Measurements from ENCODE around the gene PXK. TPM values are rescaled to one million over a fixed set of nuclear protein-coding genes. Genes with fewer than 3 reads are reported as not detected.
"Not testable (repeated sequence)": the region's sequence is repeated elsewhere in the genome, so short reads cannot be mapped to it uniquely, and the experiment has no call there.

PXK gene
- polyA plus RNA-seq, 1 donor (not counting 4 experiments of a cell fraction or from before 2014, with no cell fraction given): 12.2 TPM

GRCh38 chr3:58337190-58337589 lies 4.5 kb downstream of the PXK start:
- dilution Hi-C loops (cut with MboI; ENCODE audit: extremely low pct_ligation_motif_present, low sequenced_read_pairs): no loop called here

GRCh38 chr3:58339146-58339545 lies 6.5 kb downstream of the PXK start:
- not testable (repeated sequence) for H3K79me2 ChIP-seq (ENCODE audit: control insufficient read depth, insufficient read depth, low read length)

More at GRCh38 chr3:58337190-58337589, 4.5 kb downstream of the PXK start:
- Histone ChIP-seq H3K4me2 (ENCODE audit: control insufficient read depth, extremely low read depth, insufficient read depth, low read depth, low read length) (no peak overlapping the region), H4K20me1 (ENCODE audit: control insufficient read depth, extremely low read depth, insufficient read depth, low read length) (no peaks in the 10 kb centered on the region), H3K4me3 (ENCODE audit: control insufficient read depth in 2 of 3, extremely low read depth in 1 of 3, insufficient read depth in 2 of 3, low read depth in 1 of 3, low read length in 3 of 3) (no peak overlapping the region), H3K27me3 (ENCODE audit: control insufficient read depth, extremely low read depth, insufficient read depth, low read length) (no peaks in the 10 kb centered on the region), H3K4me1 (ENCODE audit: control insufficient read depth, extremely low read depth, insufficient read depth, low read length) (peaks cover 30% of the 10 kb centered on the region), H3K9me1 (ENCODE audit: control insufficient read depth, extremely low read depth, insufficient read depth, low read length) (no peaks in the 10 kb centered on the region), H3K36me3 (ENCODE audit: control insufficient read depth in 2 of 2, extremely low read depth in 1 of 2, insufficient read depth in 2 of 2, low read length in 2 of 2) (peaks cover 0 to 5% of the 10 kb centered on the region in 2 experiments), H3K79me2 (ENCODE audit: control insufficient read depth, insufficient read depth, low read length) (peaks cover 6% of the 10 kb centered on the region), H3K9me3 (ENCODE audit: control insufficient read depth, low read depth, low read length) (no peaks in the 10 kb centered on the region), H3K9ac (ENCODE audit: control insufficient read depth, extremely low read depth, insufficient read depth, low read length) (no peak overlapping the region), H3K27ac (ENCODE audit: control insufficient read depth, insufficient read depth, low read length) (no peak overlapping the region), H2AFZ (ENCODE audit: control insufficient read depth, low read length) (no peak overlapping the region)
- TF ChIP-seq EZH2 (IDR thresholded peaks at IDR 0.05; ENCODE audit: low read length): no peak
- TF ChIP-seq CTCF (optimal IDR thresholded peaks at IDR 0.05 in 1 of 3, IDR thresholded peaks at IDR 0.05 in 1 of 3, conservative IDR thresholded peaks at IDR 0.05 in 1 of 3; ENCODE audit: extremely low read depth in 1 of 3, insufficient read depth in 2 of 3, low read length in 3 of 3): no peak
- FAIRE-seq (no peak), DNase-seq (ENCODE audit: low read depth, low spot score) (no peak)

GRCh38 chr3:58340594-58341244 lies 8.0 kb downstream of the PXK start:
- H3K36me3 ChIP-seq (ENCODE audit: control insufficient read depth in 2 of 2, extremely low read depth in 1 of 2, insufficient read depth in 2 of 2, low read length in 2 of 2): peaks cover 3 to 5% of the 10 kb centered on the region in 2 experiments

More at GRCh38 chr3:58339146-58339545, 6.5 kb downstream of the PXK start:
- DNase-seq (ENCODE audit: low read depth, low spot score); FAIRE-seq; H3K27me3 ChIP-seq (ENCODE audit: control insufficient read depth, extremely low read depth, insufficient read depth, low read length); H3K27ac ChIP-seq (ENCODE audit: control insufficient read depth, insufficient read depth, low read length); H3K4me2 ChIP-seq (ENCODE audit: control insufficient read depth, extremely low read depth, insufficient read depth, low read depth, low read length); dilution Hi-C loops (cut with MboI; ENCODE audit: extremely low pct_ligation_motif_present, low sequenced_read_pairs); H3K9me3 ChIP-seq (ENCODE audit: control insufficient read depth, low read depth, low read length); H3K4me3 ChIP-seq (ENCODE audit: control insufficient read depth in 2 of 3, extremely low read depth in 1 of 3, insufficient read depth in 2 of 3, low read depth in 1 of 3, low read length in 3 of 3); H2AFZ ChIP-seq (ENCODE audit: control insufficient read depth, low read length); H4K20me1 ChIP-seq (ENCODE audit: control insufficient read depth, extremely low read depth, insufficient read depth, low read length); H3K9ac ChIP-seq (ENCODE audit: control insufficient read depth, extremely low read depth, insufficient read depth, low read length); H3K36me3 ChIP-seq (ENCODE audit: control insufficient read depth in 2 of 2, extremely low read depth in 1 of 2, insufficient read depth in 2 of 2, low read length in 2 of 2); H3K9me1 ChIP-seq (ENCODE audit: control insufficient read depth, extremely low read depth, insufficient read depth, low read length): not testable (repeated sequence)
- peaks cover 21% of the 10 kb centered on the region for H3K4me1 ChIP-seq (ENCODE audit: control insufficient read depth, extremely low read depth, insufficient read depth, low read length)

More at GRCh38 chr3:58340594-58341244, 8.0 kb downstream of the PXK start:
- FAIRE-seq (no peak), DNase-seq (ENCODE audit: low read depth, low spot score) (no peak)
- H3K4me1 ChIP-seq (ENCODE audit: control insufficient read depth, extremely low read depth, insufficient read depth, low read length): peaks cover 7% of the 10 kb centered on the region
- H3K9me1 ChIP-seq (ENCODE audit: control insufficient read depth, extremely low read depth, insufficient read depth, low read length): no peaks in the 10 kb centered on the region
- no peaks in the 10 kb centered on the region for H4K20me1 ChIP-seq (ENCODE audit: control insufficient read depth, extremely low read depth, insufficient read depth, low read length)
- dilution Hi-C loops (cut with MboI; ENCODE audit: extremely low pct_ligation_motif_present, low sequenced_read_pairs): no loop called here
- no peak for TF ChIP-seq CTCF (optimal IDR thresholded peaks at IDR 0.05 in 1 of 3, IDR thresholded peaks at IDR 0.05 in 1 of 3, conservative IDR thresholded peaks at IDR 0.05 in 1 of 3; ENCODE audit: extremely low read depth in 1 of 3, insufficient read depth in 2 of 3, low read length in 3 of 3)
- no peak for TF ChIP-seq EZH2 (IDR thresholded peaks at IDR 0.05; ENCODE audit: low read length)
- H3K27me3 ChIP-seq (ENCODE audit: control insufficient read depth, extremely low read depth, insufficient read depth, low read length): no peaks in the 10 kb centered on the region
- no peak overlapping the region for H2AFZ ChIP-seq (ENCODE audit: control insufficient read depth, low read length)
- no peak overlapping the region for H3K4me2 ChIP-seq (ENCODE audit: control insufficient read depth, extremely low read depth, insufficient read depth, low read depth, low read length)
- no peaks in the 10 kb centered on the region for H3K9me3 ChIP-seq (ENCODE audit: control insufficient read depth, low read depth, low read length)
- no peak overlapping the region for H3K4me3 ChIP-seq (ENCODE audit: control insufficient read depth in 2 of 3, extremely low read depth in 1 of 3, insufficient read depth in 2 of 3, low read depth in 1 of 3, low read length in 3 of 3)
- H3K9ac ChIP-seq (ENCODE audit: control insufficient read depth, extremely low read depth, insufficient read depth, low read length): no peak overlapping the region
- H3K79me2 ChIP-seq (ENCODE audit: control insufficient read depth, insufficient read depth, low read length): no peaks in the 10 kb centered on the region
- H3K27ac ChIP-seq (ENCODE audit: control insufficient read depth, insufficient read depth, low read length): no peak overlapping the region

All from keratinocyte (primary cell).